Ovary (tissue), 9 donors: Measurements from ENCODE around the gene TREM2. TPM values are rescaled to one million over a fixed set of nuclear protein-coding genes. Genes with fewer than 3 reads are reported as not detected.

Experiments used
- DNase-seq, 5 donors: peaks; one replicate each; pipeline ENCODE4 v3.0.0-alpha.2; 2019 to 2020
- H3K27ac ChIP-seq, 2 donors: fragments of 200-600 bp; one replicate each; pipeline versions ENCODE4 v1.5.1 to v1.8.0; 2019 to 2022
- H3K27me3 ChIP-seq: fragments of 200-600 bp; one replicate; pipeline ENCODE4 v1.8.0; 2022
- H3K36me3 ChIP-seq: fragments of 200-600 bp; sonication (generic); one replicate; pipeline ENCODE4 v1.5.1; 2019
- H3K4me1 ChIP-seq: one replicate; pipeline ENCODE4 v1.8.1; 2013; ENCODE audit warnings: mild to moderate bottlenecking, moderate library complexity; ENCODE audit not compliant: insufficient read depth
- H3K4me3 ChIP-seq: fragments of 200-600 bp; sonication (generic); one replicate; pipeline ENCODE4 v1.5.1; 2017
- H3K9me3 ChIP-seq, 2 donors: fragments of 200-600 bp in 1 of 2; sonication (generic) in 1 of 2; one replicate each; pipeline versions ENCODE4 v1.5.1 to v1.8.1; 2013 to 2019; ENCODE audit warnings: mild to moderate bottlenecking in 1 of 2, moderate library complexity in 1 of 2
- EP300 ChIP-seq: sonication (generic); formaldehyde crosslinking; IDR thresholded peaks from one replicate; pipeline ENCODE4 v1.6.1; 2017; ENCODE audit warnings: antibody characterized with exemption
- POLR2A ChIP-seq: fragments of 450-650 bp; IDR thresholded peaks from one replicate; pipeline ENCODE4 v1.6.1; 2017; ENCODE audit warnings: antibody characterized with exemption, mild to moderate bottlenecking, moderate library complexity
- WGBS, 3 donors: extraction: QIAGEN DNeasy Blood & Tissue Kit in 1 of 3; methylation state at CpG; one replicate each; pipeline versions ENCODE4 v1.1.5 to v1.1.7; 2013 to 2017; 5-methylcytosine and 5-hydroxymethylcytosine counted together
- intact Hi-C, 4 donors: fragments of 100-400 bp; cut with DNase I; formaldehyde crosslinking; loops; one replicate each; pipeline versions ENCODE4 v1.11.0 to v1.15.1; 2022 to 2023
- polyA plus RNA-seq, 2 donors: library from polyadenylated mRNA; stranded (reverse); fragments of 200-250 nt in 1 of 2; fragments of 350-450 nt in 1 of 2; fragmentation: Illumina TruSeq in 1 of 2; extraction: RNeasy Lipid Tissue Mini Kit (QIAGEN cat#74804) in 1 of 2; gene quantifications; one replicate each; pipeline ENCODE4 v1.2.3, GENCODE V29; 2013 to 2014
- total RNA-seq, 7 donors: library from RNA; depleted of rRNA in 2 of 7; stranded (reverse); fragments of >200 nt in 2 of 7; fragmentation: NEBNext Ultra II Directional in 3 of 7; extraction: Animal tissue kit (Norgen Biotek cat#: 25700) in 3 of 7; gene quantifications; one replicate each; pipeline versions ENCODE4 v1.1.0 to v1.2.4, GENCODE V29; 2016 to 2023
- TF ChIP-seq, protein P1 (sequence below), 3 donors: fragments of 450-650 bp in 2 of 3; fragments of 200-600 bp in 1 of 3; IDR thresholded peaks; one replicate each; pipeline versions ENCODE4 v1.5.1 to v1.8.0; 2016 to 2022; ENCODE audit warnings: antibody characterized with exemption in 3 of 3, mild to moderate bottlenecking in 1 of 3
- donor health status: DM: no; HTN: no; CAD: no; lungs with moderate emphysema.
- donor health status: DM: no; HTN: no; CAD: no.
- donor health status: Bipolar disorder and iron deficiency.
- donor health status: DM: yes; HTN: yes; CAD: no.
- donor health status: DM: no; HTN: no; CAD: no.
- donor health status: DM: yes; HTN: yes; CAD: no.

TREM2 gene
- total and polyA plus RNA-seq, 9 donors: 2.6 to 12.4 (median 4.1) TPM

GRCh38 chr6:41186031-41186562 is 23.2 kb upstream of the TREM2 start:
- H3K9me3 ChIP-seq: no peaks in the 10 kb centered on the region
- H3K4me1 ChIP-seq: no peaks in the 10 kb centered on the region
- no peak for DNase-seq
- H3K27ac ChIP-seq: no peak overlapping the region
- intact Hi-C loops: no loop called here
- no peaks in the 10 kb centered on the region for H3K27me3 ChIP-seq
- H3K4me3 ChIP-seq: no peak overlapping the region
- TF ChIP-seq, protein P1, sequence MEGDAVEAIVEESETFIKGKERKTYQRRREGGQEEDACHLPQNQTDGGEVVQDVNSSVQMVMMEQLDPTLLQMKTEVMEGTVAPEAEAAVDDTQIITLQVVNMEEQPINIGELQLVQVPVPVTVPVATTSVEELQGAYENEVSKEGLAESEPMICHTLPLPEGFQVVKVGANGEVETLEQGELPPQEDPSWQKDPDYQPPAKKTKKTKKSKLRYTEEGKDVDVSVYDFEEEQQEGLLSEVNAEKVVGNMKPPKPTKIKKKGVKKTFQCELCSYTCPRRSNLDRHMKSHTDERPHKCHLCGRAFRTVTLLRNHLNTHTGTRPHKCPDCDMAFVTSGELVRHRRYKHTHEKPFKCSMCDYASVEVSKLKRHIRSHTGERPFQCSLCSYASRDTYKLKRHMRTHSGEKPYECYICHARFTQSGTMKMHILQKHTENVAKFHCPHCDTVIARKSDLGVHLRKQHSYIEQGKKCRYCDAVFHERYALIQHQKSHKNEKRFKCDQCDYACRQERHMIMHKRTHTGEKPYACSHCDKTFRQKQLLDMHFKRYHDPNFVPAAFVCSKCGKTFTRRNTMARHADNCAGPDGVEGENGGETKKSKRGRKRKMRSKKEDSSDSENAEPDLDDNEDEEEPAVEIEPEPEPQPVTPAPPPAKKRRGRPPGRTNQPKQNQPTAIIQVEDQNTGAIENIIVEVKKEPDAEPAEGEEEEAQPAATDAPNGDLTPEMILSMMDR (IDR thresholded peaks at IDR 0.05): no peak
- no peak for TF ChIP-seq POLR2A
- TF ChIP-seq EP300: no peak
- WGBS, 3 donors: 75 to 78% (median 76%) methylated on average over 10 of the region's 10 CpGs
- H3K36me3 ChIP-seq: no peaks in the 10 kb centered on the region

- intact Hi-C loops: no loop called here
- WGBS, 3 donors: 77 to 79% (median 79%) methylated on average over 7 of the region's 7 CpGs
- Histone ChIP-seq H3K27ac (no peak overlapping the region), H3K4me1 (no peaks in the 10 kb centered on the region), H3K4me3 (no peak overlapping the region), H3K27me3 (no peaks in the 10 kb centered on the region), H3K36me3 (no peaks in the 10 kb centered on the region), H3K9me3 (no peaks in the 10 kb centered on the region)
- TF ChIP-seq EP300 (no peak), POLR2A (no peak)
- TF ChIP-seq, protein P1 (IDR thresholded peaks at IDR 0.05): no peak
- DNase-seq: no peak
Measured at GRCh38 chr6:41184761-41185160, 21.8 kb upstream of the TREM2 start.

DNA sequence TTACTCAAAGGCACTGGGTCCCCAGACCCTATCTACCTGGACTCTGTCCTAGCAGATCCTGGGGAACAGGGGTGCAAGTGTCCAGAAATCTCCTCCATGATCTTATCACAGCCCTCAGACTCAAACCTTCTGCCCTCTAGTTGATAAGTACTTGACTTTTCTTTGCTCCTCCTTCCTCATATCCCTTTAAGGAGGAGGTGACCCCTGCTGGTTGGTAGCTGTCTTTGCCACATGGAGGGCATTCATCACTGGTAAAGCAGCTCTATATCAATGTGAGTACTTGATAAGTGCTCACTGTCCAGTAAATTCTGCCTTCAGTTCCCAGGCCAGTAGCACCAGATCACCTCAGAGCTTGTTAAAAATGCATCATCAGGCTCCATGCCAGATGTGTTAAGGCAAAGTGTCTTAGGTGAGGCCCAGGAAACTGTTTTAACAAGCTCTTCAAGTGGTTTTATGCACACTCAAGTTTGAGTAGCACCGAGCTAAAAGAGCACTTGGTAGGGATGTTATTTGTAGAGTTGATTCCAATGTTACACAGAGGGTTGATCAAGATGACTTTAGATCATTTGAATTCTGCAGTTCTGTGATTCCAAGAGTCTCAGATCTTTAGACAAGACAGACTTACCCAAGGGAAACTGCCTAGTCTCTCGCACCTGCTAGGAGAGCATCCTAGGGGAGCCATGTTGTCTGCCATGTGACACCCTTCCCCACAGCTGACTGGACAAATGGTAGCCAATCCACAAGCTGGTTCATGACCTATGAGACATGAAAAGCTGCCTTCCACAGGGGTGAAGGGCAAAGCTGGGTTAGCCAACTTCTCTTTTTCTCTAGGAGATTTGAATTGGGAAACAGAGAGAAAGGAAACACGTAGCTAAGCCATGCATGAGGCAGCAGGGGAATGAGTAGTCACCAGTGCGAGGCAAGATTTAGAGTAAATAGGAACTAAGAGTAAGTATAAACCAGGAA is 19.4 kb upstream of the TREM2 start:
- no peaks in the 10 kb centered on the region for H3K27me3 ChIP-seq
- H3K27ac ChIP-seq: no peak overlapping the region
- DNase-seq: no peak
- H3K4me3 ChIP-seq: no peak overlapping the region
- WGBS, 3 donors: 85 to 92% (median 87%) methylated on average over 4 of the region's 4 CpGs
- intact Hi-C loops: no loop called here
- H3K36me3 ChIP-seq: no peaks in the 10 kb centered on the region
- TF ChIP-seq, protein P1 (IDR thresholded peaks at IDR 0.05): no peak
- no peaks in the 10 kb centered on the region for H3K9me3 ChIP-seq
- no peaks in the 10 kb centered on the region for H3K4me1 ChIP-seq

DNA sequence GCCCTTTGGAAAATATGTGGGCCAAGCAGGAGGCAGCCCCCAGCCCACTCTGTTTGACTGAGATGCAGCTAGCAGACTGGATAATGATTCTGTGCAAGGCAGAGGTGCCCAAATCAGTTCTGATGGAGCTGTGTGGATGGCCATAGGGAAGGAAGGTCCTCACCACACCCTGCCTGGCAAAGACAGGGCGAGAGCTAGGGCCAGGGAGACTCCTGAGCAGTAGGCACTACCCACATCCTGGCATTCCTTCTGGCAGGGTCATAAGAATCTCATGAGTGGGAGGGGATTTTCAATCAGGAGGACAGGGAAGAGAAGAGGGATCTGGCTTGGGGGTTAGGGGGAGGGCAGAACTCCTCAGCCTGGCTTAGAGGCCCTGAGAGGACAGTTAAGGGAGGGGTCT is 18.6 kb upstream of the TREM2 start:
- no peak overlapping the region for H3K27ac ChIP-seq

More for the DNA sequence above, 18.6 kb upstream of the TREM2 start:
- TF ChIP-seq EP300 (no peak), POLR2A (no peak)
- TF ChIP-seq, protein P1 (IDR thresholded peaks at IDR 0.05): no peak
- Histone ChIP-seq H3K36me3 (no peaks in the 10 kb centered on the region), H3K9me3 (no peaks in the 10 kb centered on the region), H3K4me1 (no peaks in the 10 kb centered on the region), H3K4me3 (no peak overlapping the region), H3K27me3 (no peaks in the 10 kb centered on the region)
- intact Hi-C loops: no loop called here
- 72 to 81% (median 78%) methylated on average over 1 of the region's 1 CpG for WGBS, 3 donors
- no peak for DNase-seq
